IMR-90 (cell line): ENCODE measurements around the gene TIGD3. TPM values are rescaled to one million over a fixed set of nuclear protein-coding genes. Genes with fewer than 3 reads are reported as not detected.

ENCODE experiments used
- ATAC-seq: fragments of 200-7000 bp; cut with Tn5 transposase; 2 replicates; pipeline ENCODE4 v1.9.1; 2020; ENCODE audit warnings: low read depth, mild to moderate bottlenecking, moderate library complexity
- BruUV-seq: library from RNA; stranded (reverse); fragments of 400-500 nt; replicated peaks from 2 replicates; lab custom pipeline; 2021; lab: Mats Ljungman, UMichigan
- CTCF ChIA-PET: fragments of 300-600 bp; formaldehyde crosslinking; extraction: SDS; loops from one replicate; lab custom pipeline; 2021; ENCODE audit warnings: antibody characterized with exemption; lab: Yijun Ruan, JAX
- POLR2A ChIA-PET: fragments of 300-600 bp; sonication (Branson Sonifier 250); formaldehyde crosslinking; loops from one replicate; lab custom pipeline; 2022; ENCODE audit warnings: antibody characterized with exemption; ENCODE audit not compliant: unreplicated experiment; lab: Charles Lee
- DNase-seq: peaks from one replicate; pipeline ENCODE4 v3.0.0; 2013
- H2AFZ ChIP-seq: replicated peaks from 2 replicates; pipeline ENCODE3; 2013; ENCODE audit warnings: low read length, mild to moderate bottlenecking; ENCODE audit not compliant: poor library complexity
- H2AK5ac ChIP-seq: 2 replicates; pipeline ENCODE4 v1.6.1; 2013; ENCODE audit warnings: low read depth, low read length, inconsistent platforms
- H2AK9ac ChIP-seq: replicated peaks from 2 replicates; pipeline ENCODE3; 2013; ENCODE audit warnings: mild to moderate bottlenecking, low read depth, low read length, moderate library complexity; ENCODE audit not compliant: poor library complexity
- H2BK120ac ChIP-seq: 2 replicates; pipeline ENCODE4 v1.6.1; 2013; ENCODE audit warnings: low read depth, low read length, inconsistent platforms
- H2BK15ac ChIP-seq: 3 replicates; pipeline ENCODE4 v1.6.1; 2013; ENCODE audit warnings: low read depth, low read length, inconsistent platforms
- H2BK20ac ChIP-seq: 2 replicates; pipeline ENCODE4 v1.6.1; 2013; ENCODE audit warnings: low read depth, mild to moderate bottlenecking, inconsistent platforms, low read length, moderate library complexity
- H2BK5ac ChIP-seq: 2 replicates; pipeline ENCODE4 v1.6.1; 2013; ENCODE audit warnings: mild to moderate bottlenecking, low read depth, low read length, inconsistent platforms; ENCODE audit not compliant: poor library complexity, severe bottlenecking
- H3K14ac ChIP-seq: replicated peaks from 2 replicates; pipeline ENCODE4 v1.6.1; 2013; ENCODE audit warnings: low read depth, low read length, inconsistent platforms
- H3K18ac ChIP-seq: 2 replicates; pipeline ENCODE4 v1.6.1; 2013; ENCODE audit warnings: low read depth, low read length, control low read depth
- H3K23ac ChIP-seq: 2 replicates; pipeline ENCODE4 v1.6.1; 2013; ENCODE audit warnings: low read depth, low read length, inconsistent platforms
- H3K27ac ChIP-seq: 2 replicates; pipeline ENCODE4 v1.5.1; 2013; ENCODE audit warnings: mild to moderate bottlenecking, control low read depth, low read length; ENCODE audit not compliant: insufficient read depth
- H3K27me3 ChIP-seq: 2 replicates; pipeline ENCODE4 v1.6.1; 2013; ENCODE audit warnings: low read length; ENCODE audit not compliant: control insufficient read depth, insufficient read depth
- H3K36me3 ChIP-seq: 2 replicates; pipeline ENCODE4 v1.6.1; 2013; ENCODE audit warnings: low read length, mixed read lengths; ENCODE audit not compliant: control insufficient read depth, insufficient read depth
- H3K4ac ChIP-seq: 2 replicates; pipeline ENCODE4 v1.6.1; 2013; ENCODE audit warnings: low read depth, low read length, inconsistent platforms
- H3K4me1 ChIP-seq: 2 replicates; pipeline ENCODE4 v1.6.1; 2013; ENCODE audit warnings: low read length, mixed read lengths; ENCODE audit not compliant: control insufficient read depth, insufficient read depth
- H3K4me2 ChIP-seq: 2 replicates; pipeline ENCODE4 v1.6.1; 2013; ENCODE audit warnings: low read depth, mild to moderate bottlenecking, control low read depth, low read length, moderate library complexity
- H3K4me3 ChIP-seq: 2 replicates; pipeline ENCODE4 v1.5.1; 2013; ENCODE audit warnings: low read depth, mild to moderate bottlenecking, control low read depth, low read length, moderate library complexity; ENCODE audit not compliant: insufficient read depth
- H3K56ac ChIP-seq: 2 replicates; pipeline ENCODE4 v1.6.1; 2013; ENCODE audit warnings: low read length, inconsistent platforms; ENCODE audit not compliant: insufficient read depth; ENCODE audit errors: extremely low read depth
- H3K79me1 ChIP-seq, 2 experiments: 2 replicates each; pipeline ENCODE4 v1.6.1; 2013; ENCODE audit warnings: low read length in 2 of 2, inconsistent platforms in 1 of 2, low read depth in 1 of 2
- H3K9ac ChIP-seq: 2 replicates; pipeline ENCODE4 v1.6.1; 2013; ENCODE audit warnings: low read depth, low read length, control low read depth
- H3K9me1 ChIP-seq: 2 replicates; pipeline ENCODE4 v1.6.1; 2013; ENCODE audit warnings: low read length, inconsistent platforms; ENCODE audit not compliant: insufficient read depth
- H3K9me3 ChIP-seq: 2 replicates; pipeline ENCODE4 v1.6.1; 2013; ENCODE audit warnings: low read length; ENCODE audit not compliant: control insufficient read depth, insufficient read depth
- H4K20me1 ChIP-seq: 2 replicates; pipeline ENCODE4 v1.6.1; 2013; ENCODE audit warnings: low read length, inconsistent platforms; ENCODE audit not compliant: insufficient read depth
- H4K5ac ChIP-seq: 2 replicates; pipeline ENCODE4 v1.6.1; 2013; ENCODE audit warnings: mild to moderate bottlenecking, low read depth, low read length, control low read depth
- H4K8ac ChIP-seq, 2 experiments: 2 replicates each; pipeline ENCODE4 v1.6.1; 2013; ENCODE audit warnings: low read depth in 2 of 2, low read length in 2 of 2, control low read depth in 1 of 2, inconsistent platforms in 1 of 2
- H4K91ac ChIP-seq: 2 replicates; pipeline ENCODE4 v1.6.1; 2013; ENCODE audit warnings: low read depth, low read length, inconsistent platforms; ENCODE audit not compliant: insufficient read depth
- BHLHE40 ChIP-seq: fragments of 150-350 bp; IDR thresholded peaks from 2 replicates; pipeline ENCODE4 v1.6.1; 2016; ENCODE audit warnings: mild to moderate bottlenecking, low read depth, low read length
- CEBPB ChIP-seq: IDR thresholded peaks from 2 replicates; pipeline ENCODE4 v1.6.1; 2012; ENCODE audit warnings: low read depth, low read length, improper control_type of control experiment
- CHD1 ChIP-seq: IDR thresholded peaks from 2 replicates; pipeline ENCODE4 v1.6.1; 2012; ENCODE audit warnings: low read depth, low read length, improper control_type of control experiment
- FOS ChIP-seq: fragments of 150-350 bp; IDR thresholded peaks from 2 replicates; pipeline ENCODE4 v1.6.1; 2016; ENCODE audit warnings: low read depth, low read length
- MAZ ChIP-seq: IDR thresholded peaks from 2 replicates; pipeline ENCODE4 v1.6.1; 2012; ENCODE audit warnings: low read depth, mild to moderate bottlenecking, low read length, improper control_type of control experiment, moderate library complexity, borderline replicate concordance
- MXI1 ChIP-seq: IDR thresholded peaks from 2 replicates; pipeline ENCODE4 v1.6.1; 2012; ENCODE audit warnings: low read depth, mild to moderate bottlenecking, low read length, moderate library complexity, borderline replicate concordance
- NFE2L2 ChIP-seq: fragments of 150-350 bp; IDR thresholded peaks from 2 replicates; pipeline ENCODE4 v1.6.1; 2016; ENCODE audit warnings: low read depth, mild to moderate bottlenecking, low read length
- RAD21 ChIP-seq: IDR thresholded peaks from 2 replicates; pipeline ENCODE4 v1.6.1; 2012; ENCODE audit warnings: low read length, improper control_type of control experiment
- RCOR1 ChIP-seq: IDR thresholded peaks from 2 replicates; pipeline ENCODE4 v1.6.1; 2012; ENCODE audit warnings: mild to moderate bottlenecking, low read length, improper control_type of control experiment; ENCODE audit not compliant: insufficient replicate concordance
- RFX5 ChIP-seq: IDR thresholded peaks from 2 replicates; pipeline ENCODE4 v1.8.0; 2012; ENCODE audit warnings: low read depth, mild to moderate bottlenecking, low read length, moderate library complexity
- SMC3 ChIP-seq: fragments of 150-350 bp; IDR thresholded peaks from 2 replicates; pipeline ENCODE4 v1.6.1; 2016; ENCODE audit warnings: low read depth, mild to moderate bottlenecking, antibody characterized with exemption, low read length, moderate library complexity
- USF2 ChIP-seq: fragments of 150-350 bp; IDR thresholded peaks from 2 replicates; pipeline ENCODE4 v1.6.1; 2017; ENCODE audit warnings: mild to moderate bottlenecking, antibody characterized with exemption, low read length, low read depth
- WGBS, 2 experiments: methylation state at CpG; one replicate each; pipeline versions ENCODE4 v1.1.5 to v1.1.7; 2013; ENCODE audit warnings: missing lambda C conversion rate in 2 of 2; ENCODE audit not compliant: insufficient read length in 1 of 2; ENCODE audit errors: extremely low coverage in 2 of 2; 5-methylcytosine and 5-hydroxymethylcytosine counted together
- dilution Hi-C: fragments of 300-500 bp; cut with HindIII; formaldehyde crosslinking; loops from one replicate; pipeline ENCODE4 v1.14.3; 2018; ENCODE audit warnings: low sequenced_read_pairs; ENCODE audit not compliant: unreplicated experiment
- in situ Hi-C: fragments of 300-500 bp; cut with MboI; formaldehyde crosslinking; loops from 3 replicates; pipeline ENCODE4 v1.14.3; 2019; ENCODE audit warnings: low sequenced_read_pairs, inconsistent platforms, mixed read lengths
- intact Hi-C: fragments of 100-400 bp; cut with micrococcal nuclease; formaldehyde crosslinking; loops from 2 replicates; pipeline ENCODE4 v1.10.0; 2022
- polyA plus RNA-seq, 3 experiments: library from polyadenylated mRNA; depleted of rRNA; stranded (reverse); fragments of >200 nt; gene quantifications; 2 replicates each; pipeline ENCODE4 v1.2.3, GENCODE V29; 2012; ENCODE audit warnings: low replicate concordance in 1 of 3
- total RNA-seq: library from RNA; depleted of rRNA; stranded (reverse); fragments of >200 nt; gene quantifications from 2 replicates; pipeline ENCODE4 v1.2.3, GENCODE V29; 2012
- TF ChIP-seq, protein P1 (sequence below): fragments of 150-350 bp; IDR thresholded peaks from 2 replicates; pipeline ENCODE4 v1.6.1; 2016; ENCODE audit warnings: low read depth, mild to moderate bottlenecking, low read length, moderate library complexity, borderline replicate concordance

The TIGD3 gene
- total and polyA plus RNA-seq, 2 of the 4 experiments (the other 2 are of a cell fraction) = 0.12 TPM; not detected in 1

GRCh38 chr11:65311170-65311678 lies 43.3 kb upstream of the TIGD3 start:
- H3K79me1 ChIP-seq = peaks cover 5 to 46% of the 10 kb centered on the region in 2 experiments; a peak in 2 of 4 replicates
- no peaks in the 10 kb centered on the region for H3K9me3 ChIP-seq
- H4K91ac ChIP-seq = peak overlapping the region; percentile 23; the same call in 1 of the 2 replicates
- H3K27ac ChIP-seq = no peak overlapping the region
- dilution Hi-C loops (no loop called here), in situ Hi-C loops (no loop called here), intact Hi-C loops (no loop called here)
- H3K18ac ChIP-seq = no peak overlapping the region
- H2BK120ac ChIP-seq = peak overlapping the region; percentile 8; the same call in 1 of the 2 replicates
- peak overlapping the region; percentile 4 for H2BK5ac ChIP-seq
- peak overlapping the region; percentile 0; the same call in 1 of the 2 replicates for H3K23ac ChIP-seq
- ChIA-PET POLR2A (no interaction called here), CTCF (interaction anchor here (0.6 to 1.5 kb wide), 3 partner anchors 19 to 1564 kb away, joined by 3 read pairs; no protein-coding TSS in a partner anchor)
- H3K36me3 ChIP-seq = no peaks in the 10 kb centered on the region
- ATAC-seq = no peak
- no peak overlapping the region for H4K5ac ChIP-seq
- peak overlapping the region; percentile 54 for H2AFZ ChIP-seq
- peaks cover 34% of the 10 kb centered on the region for H3K4me1 ChIP-seq
- no peak overlapping the region for H3K56ac ChIP-seq
- H3K4ac ChIP-seq = peak overlapping the region; percentile 56
- no peak overlapping the region; a peak in 1 of 4 replicates for H4K8ac ChIP-seq
- no peak for DNase-seq
- BruUV-seq = no TSS peak
- no peak overlapping the region for H3K9ac ChIP-seq
- no CpG with 5 or more reads among the region's 5 CpGs for WGBS, 2 experiments
- H2AK5ac ChIP-seq = peak overlapping the region; percentile 36
- peaks cover 28% of the 10 kb centered on the region for H3K9me1 ChIP-seq
- peak overlapping the region; percentile 34; the same call in 1 of the 2 replicates for H3K4me2 ChIP-seq
- peak overlapping the region; percentile 81 for H3K14ac ChIP-seq
- H3K4me3 ChIP-seq = no peak overlapping the region
- TF ChIP-seq MXI1 (no peak), CEBPB (no peak), SMC3 (no peak), NFE2L2 (no peak), USF2 (no peak), MAZ (no peak), RCOR1 (no peak), RAD21 (no peak), BHLHE40 (no peak), RFX5 (no peak), FOS (no peak), CHD1 (no peak)
- TF ChIP-seq, protein P1, sequence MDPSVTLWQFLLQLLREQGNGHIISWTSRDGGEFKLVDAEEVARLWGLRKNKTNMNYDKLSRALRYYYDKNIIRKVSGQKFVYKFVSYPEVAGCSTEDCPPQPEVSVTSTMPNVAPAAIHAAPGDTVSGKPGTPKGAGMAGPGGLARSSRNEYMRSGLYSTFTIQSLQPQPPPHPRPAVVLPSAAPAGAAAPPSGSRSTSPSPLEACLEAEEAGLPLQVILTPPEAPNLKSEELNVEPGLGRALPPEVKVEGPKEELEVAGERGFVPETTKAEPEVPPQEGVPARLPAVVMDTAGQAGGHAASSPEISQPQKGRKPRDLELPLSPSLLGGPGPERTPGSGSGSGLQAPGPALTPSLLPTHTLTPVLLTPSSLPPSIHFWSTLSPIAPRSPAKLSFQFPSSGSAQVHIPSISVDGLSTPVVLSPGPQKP = no peak
- H4K20me1 ChIP-seq = peaks cover 9% of the 10 kb centered on the region
- H2BK15ac ChIP-seq = peak overlapping the region; percentile 73; the same call in 1 of the 3 replicates
- no peak overlapping the region for H2BK20ac ChIP-seq
- H2AK9ac ChIP-seq = peak overlapping the region; percentile 33
- no peaks in the 10 kb centered on the region for H3K27me3 ChIP-seq
